Osteoblast (primary cell): ENCODE results near the gene MBD2. TPM values are rescaled to one million over a fixed set of nuclear protein-coding genes. Genes with fewer than 3 reads are reported as not detected.
A peak's percentile ranks its signal among the peaks of the same experiment; 100 is the strongest.

Experiments used
- DNase-seq: peaks from one replicate; pipeline ENCODE4 v3.0.0; 2011; ENCODE audit warnings: low spot score, mixed read lengths; ENCODE audit not compliant: insufficient read length; ENCODE audit errors: missing footprints
- H2AFZ ChIP-seq: 2 replicates; pipeline ENCODE4 v1.6.0; 2011; ENCODE audit warnings: mild to moderate bottlenecking, low read length
- H3K27ac ChIP-seq: 2 replicates; pipeline ENCODE4 v1.5.1; 2011; ENCODE audit warnings: mild to moderate bottlenecking, low read depth, low read length, moderate library complexity
- H3K27me3 ChIP-seq: 2 replicates; pipeline ENCODE4 v1.6.0; 2012; ENCODE audit warnings: mild to moderate bottlenecking, control low read depth, inconsistent platforms, low read length, moderate library complexity; ENCODE audit not compliant: insufficient read depth
- H3K36me3 ChIP-seq: 2 replicates; pipeline ENCODE4 v1.5.1; 2011; ENCODE audit warnings: mild to moderate bottlenecking, low read length, control low read depth, moderate library complexity; ENCODE audit not compliant: insufficient read depth
- H3K4me1 ChIP-seq: 2 replicates; pipeline ENCODE4 v1.5.1; 2011; ENCODE audit warnings: mild to moderate bottlenecking, low read length, control low read depth, moderate library complexity; ENCODE audit not compliant: insufficient read depth
- H3K4me2 ChIP-seq: 2 replicates; pipeline ENCODE4 v1.6.0; 2011; ENCODE audit warnings: mild to moderate bottlenecking, low read length; ENCODE audit not compliant: insufficient read depth
- H3K4me3 ChIP-seq: fragments of 200-600 bp; sonication (generic); 3 replicates; pipeline ENCODE4 v1.5.1; 2012; ENCODE audit warnings: mild to moderate bottlenecking, low read length, inconsistent platforms; ENCODE audit not compliant: insufficient read depth
- H3K79me2 ChIP-seq: 2 replicates; pipeline ENCODE4 v1.6.0; 2012; ENCODE audit warnings: mild to moderate bottlenecking, low read length, control low read depth, inconsistent platforms; ENCODE audit not compliant: insufficient read depth
- H3K9me3 ChIP-seq: 2 replicates; pipeline ENCODE4 v1.5.1; 2011; ENCODE audit warnings: low read depth, low read length, control low read depth
- H4K20me1 ChIP-seq: 2 replicates; pipeline ENCODE4 v1.6.0; 2012; ENCODE audit warnings: mild to moderate bottlenecking, low read length, control low read depth; ENCODE audit not compliant: insufficient read depth
- CTCF ChIP-seq: IDR thresholded peaks from 2 replicates; pipeline ENCODE4 v1.5.1; 2011; ENCODE audit warnings: mild to moderate bottlenecking, low read depth, low read length, moderate library complexity; ENCODE audit errors: extremely low read depth
- total RNA-seq: library from RNA; depleted of rRNA; stranded (reverse); fragments of >200 nt; gene quantifications from 2 replicates; pipeline ENCODE4 v1.2.3, GENCODE V29; 2012

MBD2 gene
- total RNA-seq, 1 donor = 23.9 TPM

- Histone ChIP-seq H3K4me2 (no peak overlapping the region), H4K20me1 (no peaks in the 10 kb centered on the region), H3K79me2 (peaks cover 34% of the 10 kb centered on the region), H3K4me3 (no peak overlapping the region), H3K27me3 (no peaks in the 10 kb centered on the region), H3K4me1 (peaks cover 36% of the 10 kb centered on the region), H3K9me3 (no peaks in the 10 kb centered on the region), H2AFZ (no peak overlapping the region), H3K27ac (peak overlapping the region; percentile 38), H3K36me3 (peaks cover 54% of the 10 kb centered on the region)
- DNase-seq = no peak
- no peak for TF ChIP-seq CTCF
Measured at GRCh38 chr18:54157646-54158385, 66.7 kb downstream of the MBD2 start.

GRCh38 chr18:54155412-54155811, 69.1 kb downstream of the MBD2 start:
- H3K79me2 ChIP-seq = peaks cover 23% of the 10 kb centered on the region
- no peak overlapping the region for H3K27ac ChIP-seq
- peaks cover 35% of the 10 kb centered on the region for H3K4me1 ChIP-seq
- no peak overlapping the region for H2AFZ ChIP-seq
- no peaks in the 10 kb centered on the region for H3K9me3 ChIP-seq
- H3K4me3 ChIP-seq = no peak overlapping the region
- no peaks in the 10 kb centered on the region for H3K27me3 ChIP-seq
- no peak for TF ChIP-seq CTCF
- DNase-seq = no peak
- H4K20me1 ChIP-seq = no peaks in the 10 kb centered on the region
- no peak overlapping the region for H3K4me2 ChIP-seq
- H3K36me3 ChIP-seq = peaks cover 60% of the 10 kb centered on the region

GRCh38 chr18:54154231-54154630, 70.2 kb downstream of the MBD2 start:
- no peak for TF ChIP-seq CTCF
- Histone ChIP-seq H3K27ac (no peak overlapping the region), H3K27me3 (no peaks in the 10 kb centered on the region), H3K4me2 (no peak overlapping the region), H4K20me1 (no peaks in the 10 kb centered on the region), H3K9me3 (no peaks in the 10 kb centered on the region), H3K4me1 (peaks cover 43% of the 10 kb centered on the region), H3K79me2 (peaks cover 14% of the 10 kb centered on the region), H2AFZ (no peak overlapping the region), H3K4me3 (no peak overlapping the region), H3K36me3 (peaks cover 49% of the 10 kb centered on the region)
- DNase-seq = no peak

GRCh38 chr18:54151376-54151775, 73.1 kb downstream of the MBD2 start:
- no peak overlapping the region for H2AFZ ChIP-seq
- no peak for DNase-seq
- no peak overlapping the region for H3K4me3 ChIP-seq
- H3K4me1 ChIP-seq = peaks cover 35% of the 10 kb centered on the region
- no peak overlapping the region for H3K4me2 ChIP-seq
- peaks cover 32% of the 10 kb centered on the region for H3K36me3 ChIP-seq
- no peaks in the 10 kb centered on the region for H3K9me3 ChIP-seq
- TF ChIP-seq CTCF = no peak
- H3K27ac ChIP-seq = peak overlapping the region; percentile 94
- H4K20me1 ChIP-seq = no peaks in the 10 kb centered on the region
- H3K79me2 ChIP-seq = peaks cover 7% of the 10 kb centered on the region
- no peaks in the 10 kb centered on the region for H3K27me3 ChIP-seq
